Measurements from ENCODE around the gene DEGS2.
"Not testable (repeated sequence)": the region's sequence is repeated elsewhere in the genome, so short reads cannot be mapped to it uniquely, and the experiment has no call there.

DEGS2 gene

DNA sequence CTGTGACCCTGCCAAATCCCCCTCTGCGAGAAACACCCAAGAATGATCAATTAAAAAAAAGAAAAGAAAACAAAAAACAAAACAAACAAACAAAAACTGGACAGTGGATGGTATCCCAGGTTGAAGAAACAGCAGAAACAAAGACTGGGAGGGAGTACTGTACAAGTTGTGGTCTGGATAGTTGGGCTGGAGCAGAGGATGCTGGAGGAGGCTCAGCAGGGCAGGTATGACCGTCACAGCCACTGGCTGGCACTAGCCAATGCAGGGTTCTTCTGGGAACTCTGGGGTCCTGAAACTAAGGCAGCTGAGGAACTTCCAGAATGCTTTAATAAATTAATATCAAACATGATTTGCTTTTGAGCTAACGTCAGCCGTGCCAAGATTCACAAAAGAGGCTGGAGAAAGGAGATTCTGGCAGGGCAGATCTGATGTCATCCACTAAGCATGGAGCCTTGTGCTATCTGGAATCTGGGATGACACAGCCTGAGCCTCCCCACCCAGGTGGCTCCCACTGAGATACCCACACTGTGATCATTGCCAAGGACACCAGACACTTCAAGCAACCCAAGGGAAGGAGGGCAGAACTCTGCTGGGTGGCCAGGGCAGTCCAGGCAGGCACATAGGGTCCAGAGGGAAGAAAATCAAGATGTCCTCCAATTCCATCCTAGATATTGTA, 22.6 kb upstream of the DEGS2 start:
- not testable (repeated sequence) for H3K27ac ChIP-seq, H3K4me3 ChIP-seq

DNA sequence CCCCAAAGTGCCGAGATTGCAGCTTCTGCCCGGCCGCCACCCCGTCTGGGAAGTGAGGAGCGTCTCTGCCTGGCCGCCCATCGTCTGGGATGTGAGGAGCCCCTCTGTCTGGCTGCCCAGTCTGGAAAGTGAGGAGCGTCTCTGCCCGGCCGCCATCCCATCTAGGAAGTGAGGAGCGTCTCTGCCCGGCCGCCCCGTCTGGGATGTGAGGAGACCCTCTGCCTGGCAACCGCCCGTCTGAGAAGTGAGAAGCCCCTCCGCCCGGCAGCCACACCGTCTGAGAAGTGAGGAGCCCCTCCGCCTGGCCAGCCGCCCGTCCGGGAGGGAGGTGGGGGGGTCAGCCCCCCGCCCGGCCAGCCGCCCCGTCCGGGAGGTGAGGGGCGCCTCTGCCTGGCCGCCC, 21.2 kb upstream of the DEGS2 start:
- not testable (repeated sequence) for H3K4me3 ChIP-seq, H3K27ac ChIP-seq

DNA sequence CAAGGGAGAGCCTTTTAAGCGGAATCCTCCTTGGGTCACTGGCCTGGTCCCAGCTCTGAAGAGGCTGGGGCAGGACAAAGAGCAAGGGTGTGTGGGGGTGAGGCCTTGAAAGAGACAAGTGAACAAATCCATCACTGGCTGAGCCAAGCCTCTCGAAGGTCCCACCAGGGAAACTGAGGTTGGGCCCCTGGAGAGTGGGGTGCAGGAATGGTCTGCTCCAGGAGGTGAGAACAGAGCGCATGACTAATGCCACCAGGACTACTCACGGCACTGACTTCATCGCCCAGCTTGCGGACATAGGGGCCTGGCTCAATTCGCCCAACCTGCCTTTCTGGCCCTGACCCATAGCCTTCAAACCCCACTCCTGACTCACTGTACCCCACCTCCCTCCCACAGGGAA, 19.2 kb upstream of the DEGS2 start:
- Histone ChIP-seq H3K27ac (no peak overlapping the region), H3K4me3 (no peak overlapping the region)

DNA sequence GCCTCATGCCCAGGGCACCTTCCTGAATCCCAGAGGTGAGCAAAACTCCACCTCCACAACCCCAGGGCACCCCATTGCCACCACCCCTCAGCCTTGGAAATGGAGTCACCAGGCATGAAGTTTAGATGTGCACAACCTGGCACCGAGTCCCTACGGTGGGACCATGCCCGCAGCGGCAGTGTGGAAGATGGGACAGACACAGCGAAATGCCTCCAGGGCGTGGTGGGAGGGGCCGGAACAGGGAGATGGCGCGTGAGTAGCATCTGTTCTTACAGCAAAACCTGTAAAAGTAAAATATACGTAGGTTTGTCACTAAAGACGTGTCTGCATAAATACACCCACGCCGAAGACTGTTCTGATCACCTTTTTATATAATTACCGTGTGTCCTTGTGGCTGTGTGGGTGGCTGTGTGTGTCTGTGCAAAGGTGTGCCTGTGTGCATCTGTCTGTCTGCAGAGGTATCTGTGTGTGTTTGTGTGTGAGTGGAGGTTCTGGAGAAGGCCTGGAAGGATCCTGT, 17.4 kb upstream of the DEGS2 start:
- Histone ChIP-seq H3K4me3 (no peak overlapping the region), H3K27ac (no peak overlapping the region)

DNA sequence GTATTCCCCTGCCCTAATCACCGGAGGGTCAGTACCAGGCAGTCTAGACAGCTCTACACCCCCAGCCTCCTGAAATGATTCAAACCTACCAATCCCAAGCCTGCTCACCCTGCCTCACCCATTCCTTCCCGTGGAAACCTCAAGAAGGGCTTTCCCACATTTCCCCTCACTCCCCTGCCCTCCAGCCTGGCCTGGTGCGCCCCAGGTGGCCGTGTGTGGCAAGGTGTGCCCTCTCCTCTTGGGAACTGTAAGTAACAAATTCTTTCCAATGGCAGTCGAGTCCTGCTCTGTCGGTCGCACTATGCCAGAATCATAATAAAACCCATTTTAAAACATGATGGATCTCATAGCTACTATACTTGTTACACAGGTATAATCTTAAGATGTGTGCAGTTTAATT, 13.9 kb upstream of the DEGS2 start:
- Histone ChIP-seq H3K27ac (no peak overlapping the region), H3K4me3 (no peak overlapping the region)

DNA sequence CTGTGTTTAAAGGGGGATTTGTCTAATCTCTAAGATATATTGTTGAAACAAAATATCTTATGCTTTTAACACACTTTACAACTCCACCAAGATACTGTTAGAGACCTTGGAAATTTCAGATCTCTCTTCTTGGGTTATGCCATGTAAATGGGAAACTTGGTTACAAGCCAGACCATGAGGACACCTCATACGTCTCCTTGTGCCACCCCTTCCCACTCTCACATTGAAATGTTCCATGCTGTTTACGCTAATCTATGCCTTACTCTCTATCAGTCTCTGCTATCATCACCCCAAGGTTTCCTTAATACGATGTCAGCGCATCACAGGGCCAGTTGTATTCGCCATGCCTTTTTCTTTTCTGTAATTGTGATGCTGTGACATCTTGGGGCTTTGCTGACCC, 13.4 kb upstream of the DEGS2 start:
- H3K4me3 ChIP-seq, result no peak overlapping the region
- H3K27ac ChIP-seq, result no peak overlapping the region

DNA sequence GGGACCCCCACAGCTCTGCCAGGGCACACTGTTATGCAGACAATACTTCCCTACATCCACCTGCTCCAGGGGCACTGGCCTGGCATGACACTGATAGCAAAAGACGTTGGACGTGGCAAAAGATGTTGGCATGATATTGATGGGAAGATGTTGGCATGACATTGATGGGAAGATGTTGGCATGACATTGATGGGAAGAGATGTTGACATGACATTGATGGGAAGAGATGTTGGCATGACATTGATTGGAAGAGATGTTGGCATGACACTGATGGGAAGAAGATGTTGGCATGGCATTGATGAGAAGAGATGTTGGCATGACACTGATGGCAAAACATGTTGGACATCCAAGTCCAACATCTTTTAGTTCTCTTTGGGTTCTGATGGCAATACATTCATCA, 11.4 kb upstream of the DEGS2 start:
- Histone ChIP-seq H3K4me3 (no peak overlapping the region), H3K27ac (no peak overlapping the region)

DNA sequence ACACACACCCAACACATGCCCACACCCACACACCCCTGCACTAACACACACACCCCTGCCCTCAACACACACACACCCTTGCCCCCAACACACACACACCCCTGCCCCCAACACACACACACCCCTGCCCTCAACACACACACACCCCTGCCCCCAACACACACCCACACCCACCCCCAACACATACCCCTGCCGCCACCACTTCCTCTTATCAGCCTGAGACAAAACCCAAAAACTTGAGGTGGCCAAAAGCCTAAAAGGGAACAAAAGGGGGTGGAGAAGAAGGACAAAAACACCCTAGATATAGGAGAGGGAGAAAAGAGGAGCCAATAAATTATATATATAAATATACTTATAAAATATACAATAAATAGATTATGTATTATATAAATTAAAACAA, 9.1 kb upstream of the DEGS2 start:
- H3K27ac ChIP-seq, result no peak overlapping the region
- no peak overlapping the region for H3K4me3 ChIP-seq

DNA sequence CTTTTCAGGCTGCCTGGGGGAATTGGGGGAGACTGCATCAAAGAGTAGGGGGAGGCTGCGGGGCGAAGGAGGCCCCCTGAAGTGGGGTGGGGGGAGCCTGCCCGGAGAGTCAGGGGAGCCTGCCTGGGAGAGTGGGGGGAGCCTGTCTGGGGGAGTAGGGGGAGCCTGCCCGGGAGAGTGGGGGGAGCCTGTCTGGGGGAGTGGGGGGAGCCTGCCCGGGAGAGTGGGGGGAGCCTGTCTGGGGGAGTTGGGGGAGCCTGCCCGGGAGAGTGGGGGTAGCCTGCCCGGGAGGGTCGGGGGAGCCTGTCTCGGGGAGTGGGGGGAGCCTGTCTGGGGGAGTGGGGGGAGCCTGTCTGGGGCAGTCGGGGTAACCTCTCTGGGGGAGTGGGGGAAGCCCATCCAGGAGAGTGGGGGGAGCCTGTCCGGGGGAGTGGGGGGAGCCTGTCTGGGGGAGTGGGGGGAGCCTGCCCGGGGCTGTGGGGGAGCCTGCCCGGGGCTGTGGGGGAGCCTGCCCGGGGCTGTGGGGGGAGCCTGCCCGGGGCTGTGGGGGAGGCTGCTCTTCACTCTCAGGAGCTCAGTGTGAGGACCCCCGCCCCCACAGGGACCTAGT, 6.5 kb upstream of the DEGS2 start:
- H3K4me3 ChIP-seq, result peak overlapping the region in 5 of 7 experiments; percentile 15 to 29 (median 26)
- peak overlapping the region in 6 of 21 experiments; percentile 8 to 57 (median 46) for H3K27ac ChIP-seq

DNA sequence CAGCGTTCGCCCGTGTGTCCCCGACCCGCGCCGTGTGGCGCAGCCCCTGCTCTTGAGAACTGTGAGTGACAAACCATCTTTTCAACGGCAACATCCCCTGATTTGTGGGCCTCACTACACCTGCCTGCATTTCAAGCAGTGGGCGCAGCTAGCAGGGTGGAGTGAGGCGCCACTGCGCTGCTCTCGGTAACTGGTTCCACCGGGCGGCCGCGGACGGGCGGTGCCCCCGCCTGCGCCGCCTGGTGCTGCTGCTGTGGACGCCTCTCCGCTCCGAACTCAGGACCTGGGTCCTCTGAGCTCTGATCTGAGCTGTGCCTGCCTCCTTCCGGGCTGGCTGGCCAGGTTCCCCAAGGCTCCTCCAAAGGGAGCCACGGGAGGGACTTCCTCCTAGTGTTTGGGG, 5.9 kb upstream of the DEGS2 start:
- Histone ChIP-seq H3K27ac (peak overlapping the region in 6 of 21 experiments; percentile 11 to 57 (median 46)), H3K4me3 (no peak overlapping the region)

DNA sequence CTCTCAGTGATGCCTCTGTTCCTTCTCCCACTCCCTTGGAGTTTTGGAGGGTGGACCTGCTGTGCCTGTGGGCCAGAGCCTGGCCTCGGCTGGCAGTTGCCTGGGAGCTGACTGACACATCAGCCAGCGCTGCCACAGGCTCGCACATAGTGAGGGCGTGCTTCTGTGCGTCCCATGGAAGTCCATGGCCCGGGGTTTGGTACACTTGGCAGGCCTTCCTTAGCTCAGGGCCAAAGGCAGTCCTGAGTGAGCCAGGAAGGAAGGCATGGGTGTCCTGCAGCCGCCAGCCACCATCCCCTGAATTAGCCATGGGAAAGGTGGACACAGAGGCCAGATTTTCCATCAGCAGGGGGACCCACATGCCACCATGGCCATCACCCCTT, 1.1 kb upstream of the DEGS2 start:
- Histone ChIP-seq H3K4me3 (no peak overlapping the region), H3K27ac (peak overlapping the region in 1 of 21 experiments; percentile 80)

DNA sequence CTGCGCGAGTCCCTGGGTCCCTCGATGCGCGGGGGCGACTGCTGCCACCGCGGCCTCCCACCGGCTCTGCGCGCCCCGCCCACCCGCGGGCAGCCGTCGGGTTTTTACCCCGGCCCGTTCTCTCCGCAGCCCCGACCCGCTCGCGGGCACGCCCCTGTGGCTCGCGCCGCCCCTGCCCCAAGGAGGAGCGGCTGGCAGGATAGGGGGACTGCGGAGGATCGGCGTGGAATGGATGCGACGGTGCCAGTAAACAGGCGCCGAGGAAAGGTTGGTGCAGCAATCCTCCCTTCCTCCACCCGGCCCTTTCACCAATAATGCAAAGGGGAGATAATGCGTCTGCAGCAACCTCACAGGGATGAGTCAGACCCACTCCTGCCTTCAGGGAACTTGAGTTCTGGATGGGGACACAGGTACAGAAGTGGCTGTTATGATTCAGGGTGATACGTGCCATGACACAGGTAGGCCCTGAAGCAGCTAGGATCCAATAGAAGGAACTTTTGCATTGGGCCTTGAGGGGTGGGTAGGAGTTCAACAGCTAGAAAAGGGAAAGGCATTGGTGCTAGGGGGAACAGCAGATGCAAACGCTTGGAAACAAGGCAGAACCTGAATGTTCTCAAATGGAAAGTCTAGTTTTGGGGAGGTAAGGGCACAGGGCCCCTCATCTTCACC, 554 bp upstream of the DEGS2 start:
- Histone ChIP-seq H3K4me3 (peak overlapping the region; percentile 14 to 50 (median 36)), H3K27ac (peak overlapping the region in 13 of 21 experiments; percentile 22 to 84 (median 59))

DNA sequence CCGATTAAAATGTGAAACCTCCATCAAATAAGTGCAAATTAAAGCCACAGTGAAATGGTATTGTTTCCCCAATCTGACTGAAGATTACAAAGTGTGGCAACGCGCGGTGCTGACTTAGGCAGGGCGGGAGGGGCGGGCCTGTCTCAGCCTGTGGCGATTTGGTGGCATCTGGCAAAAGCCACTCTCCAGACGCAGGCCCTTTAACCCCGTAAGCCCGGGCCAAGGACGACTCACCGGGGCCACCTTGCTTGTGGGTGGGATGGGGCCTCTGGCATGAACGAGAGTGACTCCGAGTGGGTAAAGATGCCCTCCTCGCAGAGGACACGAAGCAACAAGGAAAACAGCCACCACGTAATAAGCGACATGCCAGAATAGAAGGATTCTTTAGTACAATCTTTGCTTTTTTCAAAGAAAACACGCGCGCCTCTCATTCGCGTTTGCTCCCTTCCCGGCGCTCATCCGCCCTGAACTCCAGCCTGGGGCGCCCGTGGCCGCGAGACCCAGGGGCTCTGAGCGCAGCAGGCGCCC, 815 bp downstream of the DEGS2 start:
- Histone ChIP-seq H3K27ac (peak overlapping the region in 14 of 21 experiments; percentile 20 to 84 (median 68)), H3K4me3 (peak overlapping the region; percentile 14 to 50 (median 36))

DNA sequence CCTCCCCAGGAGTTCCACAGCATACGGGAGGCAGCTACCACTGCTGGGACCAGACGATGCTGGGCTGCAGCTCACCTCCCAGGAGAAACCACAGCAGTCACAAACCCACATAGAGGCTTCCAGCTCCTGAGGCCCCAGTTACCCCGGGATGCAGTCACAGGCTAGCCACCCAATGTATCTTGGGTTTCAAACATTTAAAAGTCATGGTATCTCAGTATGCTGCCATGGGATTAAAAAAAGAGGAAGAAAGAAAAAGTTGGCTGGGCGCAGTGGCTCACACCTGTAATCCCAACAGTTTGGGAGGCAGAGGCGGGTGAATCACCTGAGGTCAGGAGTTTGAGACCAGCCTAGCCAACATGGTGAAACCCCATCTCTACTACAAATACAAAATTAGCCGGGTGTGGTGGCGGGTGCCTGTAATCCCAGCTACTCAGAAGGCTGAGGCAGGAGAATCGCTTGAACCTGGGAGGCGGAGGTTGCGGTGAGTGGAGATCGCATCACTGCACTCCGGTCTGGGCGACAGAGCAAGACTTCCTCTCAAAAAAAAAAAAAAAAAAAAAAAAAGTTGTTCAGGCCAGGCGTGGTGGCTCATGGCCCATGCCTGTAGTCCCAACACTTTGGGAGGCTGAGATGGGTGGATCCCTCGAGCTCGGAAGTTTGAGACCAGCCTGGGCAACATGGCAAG, 1.8 kb downstream of the DEGS2 start:
- not testable (repeated sequence) for H3K4me3 ChIP-seq, H3K27ac ChIP-seq

DNA sequence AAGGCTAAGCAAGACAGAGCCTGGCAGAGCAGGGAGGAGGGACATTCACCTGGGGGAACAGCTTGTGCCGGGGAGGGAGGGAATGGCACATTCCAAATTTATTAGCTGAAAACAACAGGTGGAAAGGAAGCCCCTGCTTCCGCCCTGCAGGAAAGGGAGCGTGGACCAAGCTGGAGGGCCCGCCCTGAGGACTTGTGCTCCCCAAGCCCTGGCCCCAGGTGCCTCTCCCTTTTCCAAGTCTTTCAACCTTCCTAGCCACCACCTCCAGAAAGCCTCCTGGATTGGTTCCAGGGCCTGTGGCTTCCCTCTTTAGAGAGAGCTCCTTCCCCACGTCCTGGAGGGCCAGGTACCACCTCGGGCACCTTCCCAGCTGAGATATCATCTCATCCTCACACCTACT, 2.7 kb downstream of the DEGS2 start:
- H3K27ac ChIP-seq, result peak overlapping the region in 5 of 21 experiments; percentile 1 to 47 (median 38)
- H3K4me3 ChIP-seq, result no peak overlapping the region

DNA sequence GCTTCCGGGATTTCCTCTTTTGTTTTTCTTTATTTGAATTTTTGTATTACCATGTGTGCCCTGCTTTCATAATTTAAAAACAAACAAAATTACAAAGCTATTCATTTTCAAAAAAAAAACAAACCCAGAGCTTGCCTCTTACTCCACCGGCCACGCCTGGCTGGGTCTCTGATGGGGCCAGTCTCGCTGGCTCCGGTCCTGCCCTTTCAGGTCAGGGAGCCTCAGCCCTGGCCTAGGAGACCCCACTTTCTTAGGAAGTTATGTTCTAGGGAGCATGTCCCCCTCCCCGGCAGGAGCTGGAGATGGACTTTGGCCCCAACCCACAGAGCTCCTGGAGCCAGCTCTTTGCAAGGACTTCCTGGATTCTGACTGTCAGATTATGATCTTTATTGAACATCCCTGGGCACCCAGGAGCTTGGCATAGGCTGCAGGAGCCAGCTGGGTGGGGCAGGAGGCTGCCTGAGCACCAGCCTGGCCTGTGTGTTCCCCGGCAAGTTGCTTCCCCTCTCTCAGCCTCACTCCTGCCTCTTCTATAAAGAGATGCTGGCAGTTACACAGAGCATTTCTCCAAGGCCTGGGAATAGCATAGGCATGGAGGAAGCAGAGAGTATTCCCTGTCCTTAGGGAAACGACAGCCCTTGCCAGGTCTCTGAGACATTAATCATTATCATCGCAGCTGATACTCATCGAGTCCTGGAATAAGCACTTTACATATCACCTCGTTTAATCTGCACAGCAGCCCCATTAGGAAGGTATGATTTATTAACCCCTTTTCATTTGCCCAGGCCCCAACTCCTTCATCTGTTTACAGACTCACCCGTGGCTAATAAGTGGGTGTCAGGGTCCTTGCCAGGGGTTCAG, 3.5 kb downstream of the DEGS2 start:
- no peak overlapping the region for H3K4me3 ChIP-seq
- H3K27ac ChIP-seq, result peak overlapping the region in 9 of 21 experiments; percentile 1 to 51 (median 45)

DNA sequence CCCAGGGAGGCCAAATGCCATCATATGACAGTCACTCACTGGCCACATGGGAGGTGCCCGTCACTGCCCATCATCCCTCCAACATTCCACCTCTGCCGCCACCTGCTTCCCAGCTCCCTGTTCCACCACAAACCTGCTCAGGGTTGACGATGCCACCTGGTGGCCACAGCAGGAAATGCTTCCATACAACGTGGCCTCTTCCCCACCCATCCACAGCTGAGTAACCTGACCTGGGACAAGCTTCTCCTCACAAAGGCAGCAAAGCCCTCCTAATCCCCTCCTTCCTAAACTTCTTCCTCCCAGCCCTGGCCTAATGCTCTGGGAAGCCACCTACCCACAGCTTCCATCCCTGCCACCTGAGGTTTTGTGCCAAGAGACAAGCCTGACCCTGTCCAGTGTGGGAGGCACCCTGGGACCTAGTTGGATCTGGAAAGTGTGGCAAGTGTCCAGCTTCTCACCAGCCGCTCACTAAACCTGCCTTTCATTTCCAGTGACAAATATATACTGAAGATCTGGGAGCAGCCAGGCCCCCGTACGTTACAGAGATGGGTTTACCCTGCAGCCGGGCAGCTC, 4.3 kb downstream of the DEGS2 start:
- no peak overlapping the region for H3K4me3 ChIP-seq
- peak overlapping the region in 7 of 21 experiments; percentile 5 to 51 (median 46) for H3K27ac ChIP-seq

DNA sequence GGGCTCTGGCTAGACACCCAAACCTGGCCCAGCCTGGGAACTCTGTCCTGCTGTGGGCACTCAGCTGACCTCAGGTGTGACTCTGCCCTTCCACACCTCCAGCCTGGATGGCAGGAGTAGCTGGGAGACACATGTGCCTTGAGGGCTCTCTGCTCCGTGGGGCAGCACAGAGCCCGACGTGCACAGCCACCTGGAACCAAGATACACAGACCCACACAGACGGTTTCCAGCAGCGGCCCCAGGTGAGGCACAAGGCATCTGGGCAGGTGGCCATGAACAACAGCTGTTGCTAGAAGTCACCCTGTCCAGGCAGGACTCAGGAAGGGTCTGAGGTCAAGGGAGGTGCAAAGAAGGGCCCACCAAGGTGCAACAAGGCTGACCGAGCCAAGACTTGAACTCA, 5.9 kb downstream of the DEGS2 start:
- Histone ChIP-seq H3K4me3 (no peak overlapping the region), H3K27ac (no peak overlapping the region)

DNA sequence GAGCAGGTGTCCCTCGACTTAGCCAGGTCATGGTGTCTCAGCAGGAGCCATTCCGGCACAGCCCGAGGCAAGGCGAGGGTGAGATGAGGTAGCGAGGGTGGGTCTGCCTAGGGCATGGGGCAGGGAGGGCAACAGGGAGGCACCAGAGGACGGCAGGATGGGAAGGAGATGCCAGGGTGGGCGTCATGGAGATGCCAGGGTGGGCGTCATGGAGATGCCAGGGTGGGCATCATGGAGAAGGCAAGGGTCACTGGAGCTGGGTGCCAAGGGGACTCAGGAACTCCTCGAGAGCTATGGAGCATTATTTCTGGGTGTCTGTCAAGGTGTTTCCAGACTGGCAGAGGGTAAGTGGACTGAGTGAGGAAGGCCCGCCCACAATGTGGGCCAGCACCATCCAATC, 7.4 kb downstream of the DEGS2 start:
- Histone ChIP-seq H3K27ac (no peak overlapping the region), H3K4me3 (no peak overlapping the region)

Measured in skin epidermis (tissue), 12 donors.